Measurements from ENCODE around the gene GPR143.

- TF ChIP-seq EZH2phosphoT487 (IDR thresholded peaks at IDR 0.05; ENCODE audit: low read depth, severe bottlenecking, unreplicated experiment): no peak
- TF ChIP-seq CTCF (IDR thresholded peaks at IDR 0.05; ENCODE audit: poor library complexity): no peak
- no peak for TF ChIP-seq EZH2 (IDR thresholded peaks at IDR 0.05; ENCODE audit: borderline replicate concordance)
These were observed 84.6 kb downstream of the GPR143 start for GRCh38 chrX:9681011-9681410.

All from hepatocyte (in vitro differentiated cells).